Measurements from ENCODE around the gene CPLX1.

CPLX1 gene

GRCh38 chr4:825971-826330, at the start of gene CPLX1:
Gene CPLX1 (minus strand): TSS chr4:826129. CDS start chr4:824522, 1,607 bp downstream.
- no peak for DNase-seq

GRCh38 chr4:874971-875817, 49.3 kb upstream of the CPLX1 start:
- no peak for DNase-seq

DNA sequence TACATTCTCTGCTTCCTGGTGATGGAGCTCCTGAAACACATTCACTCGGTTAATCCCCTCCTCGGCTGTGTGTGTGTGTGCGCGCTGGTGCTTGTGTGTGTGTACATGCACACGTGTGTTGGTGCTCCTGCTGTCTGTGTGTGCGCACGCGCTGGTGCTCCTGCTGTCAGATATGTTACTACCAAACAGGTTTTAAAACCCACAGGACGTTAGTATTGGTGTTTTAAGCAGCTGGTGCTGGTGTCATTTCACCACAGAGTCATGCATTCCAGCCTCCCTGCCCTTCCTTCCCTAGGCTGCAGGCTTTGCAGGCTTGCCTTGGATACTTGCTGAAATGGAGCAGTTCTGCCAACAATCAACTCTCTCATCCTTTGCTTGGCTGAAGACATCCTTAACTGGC, 48.1 kb upstream of the CPLX1 start:
- DNase-seq, result no peak

DNA sequence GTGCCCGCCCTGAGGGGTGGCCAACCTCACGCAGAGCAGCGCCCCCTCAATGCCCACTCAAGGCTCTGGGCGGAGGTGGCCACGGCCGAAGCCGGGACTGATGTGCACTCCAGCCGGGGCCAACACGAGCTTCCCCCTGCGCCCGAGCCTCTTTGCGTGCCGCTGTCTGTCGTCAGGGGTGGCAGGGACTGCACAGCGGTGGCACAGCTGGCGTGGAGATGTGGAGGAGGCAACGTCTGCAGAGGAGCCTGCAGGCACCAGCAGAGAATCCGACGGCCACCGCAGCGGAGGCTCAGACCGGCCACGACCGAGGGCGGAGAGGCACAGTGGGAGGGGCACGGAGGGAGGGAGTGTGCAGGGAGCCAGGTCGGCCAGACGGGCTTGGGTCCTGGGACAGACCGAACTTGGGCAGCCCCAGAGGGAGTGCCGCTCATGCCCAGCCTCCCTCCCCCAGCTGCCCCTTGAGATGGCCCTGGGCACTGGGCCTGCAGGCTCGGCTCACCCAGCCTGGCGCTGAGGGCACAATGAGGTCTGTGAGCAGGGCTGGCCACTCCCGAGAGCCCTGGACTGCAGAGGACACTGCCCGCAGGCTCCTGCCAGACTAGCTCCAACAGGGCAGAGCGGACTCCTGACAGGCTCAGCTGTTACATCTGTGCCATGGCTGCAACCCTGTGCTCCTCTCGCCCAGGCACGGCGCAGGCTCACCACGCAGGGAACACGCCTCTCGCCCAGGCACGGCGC, 46.5 kb upstream of the CPLX1 start:
- no peak for DNase-seq

GRCh38 chr4:871484-871883, 45.6 kb upstream of the CPLX1 start:
- no peak for DNase-seq

DNA sequence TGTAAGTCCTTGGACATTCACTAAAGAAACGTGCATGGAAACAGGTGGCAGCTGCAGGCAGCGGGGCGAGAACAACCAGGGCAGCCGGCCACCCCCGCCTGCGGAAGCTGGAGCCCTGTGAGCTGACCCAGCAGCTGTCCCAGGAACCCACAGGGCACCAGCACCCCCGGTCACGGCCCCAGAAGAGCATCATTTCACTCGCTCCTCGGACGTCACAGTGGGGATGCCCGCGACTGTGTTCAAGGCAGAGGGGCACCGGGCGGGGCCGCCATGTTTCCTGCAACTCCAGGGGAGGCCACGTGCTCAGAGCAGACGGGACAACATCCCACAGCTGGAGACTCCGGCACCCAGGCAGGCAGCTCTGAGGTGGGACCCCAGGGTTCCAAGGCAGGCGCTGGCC, 45.0 kb upstream of the CPLX1 start:
- no peak for DNase-seq

- DNase-seq, result no peak
Observed at GRCh38 chr4:869776-870175, 43.8 kb upstream of the CPLX1 start.

DNA sequence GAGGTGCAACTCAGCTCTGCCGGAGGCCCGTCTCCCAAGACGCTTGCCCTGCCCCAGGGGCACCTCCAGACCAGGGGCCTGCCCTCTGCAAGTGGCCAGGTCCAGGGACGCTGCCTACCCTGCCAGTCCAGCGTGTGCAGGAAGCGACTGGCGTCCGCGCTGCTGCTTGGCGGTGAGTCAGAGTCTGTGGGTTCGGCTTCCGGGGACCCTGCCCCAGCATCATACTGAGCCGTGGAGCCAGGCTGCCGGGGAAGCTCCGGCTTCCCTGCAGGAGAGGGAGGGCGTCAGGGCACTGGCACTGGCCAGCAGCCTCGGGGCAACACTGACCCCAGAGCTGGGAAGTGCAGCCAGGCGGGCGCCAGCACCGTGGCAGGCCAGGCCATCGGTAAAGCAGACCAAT, 42.5 kb upstream of the CPLX1 start:
- no peak for DNase-seq

DNA sequence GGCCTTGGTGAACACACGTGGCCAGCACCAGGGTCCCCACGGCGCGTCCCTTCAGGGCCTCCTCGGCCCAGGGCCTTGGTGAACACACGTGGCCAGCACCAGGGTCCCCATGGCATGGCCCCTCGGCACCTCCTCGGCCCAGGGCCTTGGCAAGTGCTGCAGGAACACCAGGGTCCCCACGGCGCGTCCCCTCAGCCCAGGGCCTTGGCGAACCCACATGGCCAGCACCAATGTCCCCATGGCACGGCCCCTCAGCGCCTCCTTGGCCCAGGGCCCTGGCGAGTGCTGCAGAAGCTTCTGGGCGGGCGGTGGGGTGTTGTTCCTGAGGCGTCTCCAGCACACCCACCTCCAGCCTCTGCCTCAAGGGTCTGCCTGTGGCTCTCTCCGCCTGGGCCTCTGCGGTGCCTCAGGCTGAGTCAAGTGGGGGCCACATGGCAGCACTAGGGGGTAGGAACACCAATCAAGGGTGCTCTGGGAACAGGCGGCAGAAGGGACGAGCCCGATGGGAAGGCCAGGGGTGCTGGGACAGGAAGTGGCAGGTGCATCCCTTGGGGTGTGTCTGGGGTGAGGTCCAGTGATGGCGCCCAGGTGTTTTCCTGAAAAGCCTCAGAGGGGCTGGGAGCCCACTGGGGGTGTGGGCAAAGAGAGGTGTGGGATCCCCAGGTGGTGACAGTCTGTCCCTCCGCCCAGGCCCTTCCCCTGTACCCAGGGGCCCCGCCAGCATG, 41.8 kb upstream of the CPLX1 start:
- DNase-seq, result no peak

DNA sequence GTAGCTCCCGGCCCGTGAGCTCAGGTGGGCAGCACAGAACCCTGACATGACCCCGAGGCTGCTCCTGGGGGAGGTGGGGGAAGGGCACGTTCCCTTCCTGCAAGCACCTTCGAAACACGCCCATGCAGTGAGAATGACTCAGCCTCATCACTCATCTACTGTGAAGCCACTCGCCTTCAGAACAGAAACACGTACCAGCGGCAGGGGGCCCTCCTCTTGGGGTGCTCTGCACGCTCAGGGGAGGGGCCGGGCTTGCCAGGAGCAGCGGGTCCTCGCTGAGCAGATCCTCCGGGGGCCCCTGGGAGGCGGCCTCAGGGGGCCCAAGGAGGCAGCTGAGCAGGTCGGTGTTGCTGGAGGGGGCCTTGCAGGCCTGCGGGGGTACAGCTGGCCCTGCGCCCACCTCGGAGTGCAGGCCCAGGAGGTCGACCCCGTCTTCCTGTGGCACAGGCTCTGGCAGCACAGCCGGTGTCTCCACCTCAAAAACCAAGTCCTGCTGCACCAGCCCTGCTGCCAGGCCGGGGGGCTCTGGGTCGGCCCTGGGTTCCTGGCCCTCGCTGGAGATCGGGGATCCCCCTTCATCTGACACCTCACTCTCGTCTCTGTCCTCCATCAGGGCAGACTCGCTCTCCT, 40.9 kb upstream of the CPLX1 start:
- peak in 1 of 2 experiments; percentile 22 for DNase-seq

GRCh38 chr4:866068-866760, 40.3 kb upstream of the CPLX1 start:
- no peak for DNase-seq

GRCh38 chr4:865572-865971, 39.6 kb upstream of the CPLX1 start:
- no peak for DNase-seq

GRCh38 chr4:865121-865465, 39.2 kb upstream of the CPLX1 start:
- no peak for DNase-seq

GRCh38 chr4:864456-865120, 38.7 kb upstream of the CPLX1 start:
- DNase-seq, result no peak

DNA sequence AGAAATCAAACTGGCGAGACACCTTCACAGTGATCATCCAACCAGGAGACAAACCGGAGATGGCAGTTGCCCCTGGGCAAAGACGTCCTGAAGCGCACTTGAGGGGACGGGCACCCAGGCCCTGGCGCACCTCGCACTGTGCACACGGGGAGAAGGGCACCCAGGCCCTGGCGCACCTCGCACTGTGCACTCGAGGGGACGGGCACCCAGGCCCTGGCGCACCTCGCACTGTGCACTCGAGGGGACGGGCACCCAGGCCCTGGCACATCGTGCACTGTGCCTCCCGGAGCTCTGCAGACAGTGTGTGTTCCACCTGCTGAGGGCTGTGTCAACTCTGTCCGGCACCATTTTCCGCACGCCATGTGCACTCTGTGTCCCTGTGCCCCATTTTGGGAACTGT, 34.6 kb upstream of the CPLX1 start:
- DNase-seq, result no peak

DNA sequence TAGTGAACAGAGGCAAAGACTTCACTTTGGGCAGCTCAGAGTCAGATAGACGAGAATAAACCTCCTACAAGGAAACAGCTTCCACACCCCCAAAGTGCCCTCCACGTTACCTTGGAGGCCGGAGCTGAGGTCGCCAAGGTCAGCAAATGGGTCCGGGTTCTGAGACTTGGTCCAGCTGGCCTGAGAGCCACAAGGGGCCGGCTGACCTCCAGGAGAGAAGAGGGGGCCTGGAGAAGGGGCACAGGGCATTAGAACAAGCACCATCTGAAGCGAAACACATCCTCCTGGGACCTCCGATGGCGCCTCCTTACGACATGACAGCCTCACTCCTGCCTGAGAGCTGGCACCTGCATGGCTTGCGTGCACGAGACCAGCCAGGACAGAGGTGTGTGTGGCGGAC, 33.6 kb upstream of the CPLX1 start:
- no peak for DNase-seq

DNA sequence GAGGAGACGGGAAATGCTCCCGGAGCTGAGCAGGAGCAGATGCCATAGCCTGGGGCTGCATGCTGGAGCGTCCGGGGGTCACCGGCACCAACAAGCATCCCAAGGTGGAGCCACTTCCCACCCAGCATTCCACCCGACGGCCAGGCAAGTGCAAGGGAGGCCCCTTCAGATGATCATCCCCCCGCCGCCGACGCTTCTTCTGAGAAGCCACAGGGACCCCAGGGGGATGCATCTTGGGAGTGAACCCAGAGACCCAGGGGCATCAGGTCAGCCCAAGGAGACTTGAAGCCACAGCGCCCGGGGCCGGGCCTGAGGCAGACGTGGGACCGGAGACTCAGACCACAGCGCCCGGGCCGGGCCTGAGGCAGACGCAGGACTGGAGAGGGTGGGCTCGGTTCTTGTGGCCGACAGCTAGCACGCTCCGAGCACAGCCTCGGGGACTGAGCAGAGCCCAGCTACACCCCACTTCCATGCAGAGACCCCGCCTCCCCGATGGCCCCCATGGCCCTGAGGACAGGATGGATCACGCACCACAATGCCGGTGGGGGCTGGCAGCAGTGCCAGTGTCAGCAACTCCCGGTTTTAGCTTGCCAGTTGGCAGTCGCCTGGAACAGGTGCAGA, 33.0 kb upstream of the CPLX1 start:
- DNase-seq, result no peak

DNA sequence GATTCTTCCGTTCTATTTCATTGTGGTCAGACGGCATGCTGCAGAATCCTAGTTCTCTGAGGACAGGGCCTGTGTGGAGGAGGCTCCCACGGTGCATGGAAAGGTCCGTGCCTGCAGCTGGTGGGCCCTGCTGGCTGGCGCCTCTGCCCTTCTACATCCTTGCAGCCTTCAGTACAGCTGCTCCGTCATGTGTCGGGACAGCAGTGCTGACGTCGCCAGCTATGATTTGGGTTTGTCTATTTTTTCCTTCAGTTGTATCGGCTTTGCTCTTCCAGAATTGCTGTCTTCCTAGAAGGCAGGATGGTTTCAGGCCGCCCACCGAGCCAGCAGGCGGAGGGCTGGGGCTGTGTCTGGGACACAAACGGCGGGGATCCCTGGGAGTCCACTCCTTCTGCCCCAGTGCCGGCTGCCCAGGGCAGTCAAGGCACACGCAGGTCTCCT, 32.1 kb upstream of the CPLX1 start:
- DNase-seq, result no peak

DNA sequence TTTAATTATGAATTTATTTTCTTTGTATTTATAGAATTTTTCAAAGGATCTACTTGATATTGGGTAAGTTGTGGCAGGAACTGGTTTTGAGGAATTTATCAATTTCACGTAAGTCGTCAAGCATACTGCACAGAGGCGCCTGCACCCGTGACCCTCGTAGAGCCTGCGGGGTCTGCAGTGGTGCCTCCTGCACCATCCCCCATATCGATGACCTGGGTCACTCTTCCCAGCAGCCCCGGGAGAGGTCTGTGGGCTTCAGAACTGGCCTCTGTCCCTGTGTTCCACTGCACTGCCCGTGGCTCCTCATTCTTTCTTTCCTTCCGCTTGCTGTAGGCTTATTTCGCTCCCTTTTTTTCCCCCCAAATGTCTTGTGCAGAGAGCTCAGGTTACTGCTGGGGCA, 31.5 kb upstream of the CPLX1 start:
- no peak for DNase-seq

- no peak for DNase-seq
Observed at GRCh38 chr4:856225-856901, 30.4 kb upstream of the CPLX1 start.

GRCh38 chr4:855880-856224, 29.9 kb upstream of the CPLX1 start:
- no peak for DNase-seq
